HepG2 (cell line): ENCODE measurements around the gene HSF4. TPM values are rescaled to one million over a fixed set of nuclear protein-coding genes. Genes with fewer than 3 reads are reported as not detected.

Experiments
- HHEX ChIP-seq: IDR thresholded peaks from 2 replicates; pipeline ENCODE4 v1.6.1; 2016; ENCODE audit warnings: control low read depth
- HOXA3 ChIP-seq: sonication (generic); formaldehyde crosslinking; IDR thresholded peaks from 2 replicates; pipeline ENCODE4 v1.5.0; 2020; ENCODE audit warnings: missing genetic modification reagents
- MEF2D ChIP-seq: sonication (generic); formaldehyde crosslinking; IDR thresholded peaks from 2 replicates; pipeline ENCODE4 v1.5.1; 2020; ENCODE audit warnings: mild to moderate bottlenecking, missing genetic modification reagents
- MXD4 ChIP-seq: IDR thresholded peaks from 2 replicates; pipeline ENCODE4 v1.6.1; 2016; ENCODE audit warnings: mild to moderate bottlenecking, missing biosample characterization, missing genetic modification reagents
- NCOA2 ChIP-seq: sonication (generic); formaldehyde crosslinking; IDR thresholded peaks from 2 replicates; pipeline ENCODE4 v1.8.0; 2022; ENCODE audit warnings: inconsistent platforms
- NCOR1 ChIP-seq: fragments of 200-600 bp; sonication (generic); IDR thresholded peaks from 2 replicates; pipeline ENCODE4 v1.7.0; 2017; ENCODE audit warnings: antibody characterized with exemption, low read length, borderline replicate concordance
- PBX2 ChIP-seq: IDR thresholded peaks from 2 replicates; pipeline ENCODE4 v1.6.1; 2016; ENCODE audit warnings: control low read depth
- PCBP1 ChIP-seq: fragments of 200-400 bp; formaldehyde crosslinking; IDR thresholded peaks from 2 replicates; pipeline ENCODE4 v1.6.1; 2017; ENCODE audit warnings: mild to moderate bottlenecking, low read depth, low read length, borderline replicate concordance
- PHF8 ChIP-seq: sonication (generic); formaldehyde crosslinking; IDR thresholded peaks from 2 replicates; pipeline ENCODE4 v1.5.0; 2020; ENCODE audit warnings: missing genetic modification reagents
- RBAK ChIP-seq: sonication (generic); formaldehyde crosslinking; IDR thresholded peaks from 2 replicates; pipeline ENCODE4 v1.5.1; 2020; ENCODE audit warnings: mild to moderate bottlenecking, missing genetic modification reagents
- RCOR2 ChIP-seq: IDR thresholded peaks from 2 replicates; pipeline ENCODE4 v1.6.1; 2016; ENCODE audit warnings: missing biosample characterization, missing genetic modification reagents
- REPIN1 ChIP-seq: sonication (generic); formaldehyde crosslinking; IDR thresholded peaks from 2 replicates; pipeline ENCODE4 v1.8.0; 2022; ENCODE audit warnings: missing genetic modification reagents, low read depth, mild to moderate bottlenecking, borderline replicate concordance
- SP140L ChIP-seq: sonication (generic); formaldehyde crosslinking; IDR thresholded peaks from 2 replicates; pipeline ENCODE4 v1.4.0; 2020; ENCODE audit warnings: missing genetic modification reagents, borderline replicate concordance
- SYNCRIP ChIP-seq: fragments of 200-400 bp; formaldehyde crosslinking; IDR thresholded peaks from 2 replicates; pipeline ENCODE4 v1.6.1; 2018; ENCODE audit warnings: mild to moderate bottlenecking, low read depth, low read length; ENCODE audit not compliant: insufficient read depth
- TBX2 ChIP-seq: sonication (generic); formaldehyde crosslinking; IDR thresholded peaks from 2 replicates; pipeline ENCODE4 v1.5.0; 2020; ENCODE audit warnings: missing genetic modification reagents, mild to moderate bottlenecking, borderline replicate concordance
- TEAD2 ChIP-seq: sonication (generic); formaldehyde crosslinking; IDR thresholded peaks from 2 replicates; pipeline ENCODE4 v1.9.0; 2021; ENCODE audit warnings: missing genetic modification reagents
- TGIF2 ChIP-seq: IDR thresholded peaks from 2 replicates; pipeline ENCODE4 v1.6.1; 2016; ENCODE audit warnings: control low read depth, missing compliant biosample characterization
- ZBTB49 ChIP-seq: sonication (generic); formaldehyde crosslinking; IDR thresholded peaks from 2 replicates; pipeline ENCODE4 v1.4.0; 2020; ENCODE audit warnings: missing genetic modification reagents, borderline replicate concordance
- ZNF674 ChIP-seq: sonication (generic); formaldehyde crosslinking; IDR thresholded peaks from 2 replicates; pipeline ENCODE4 v1.5.0; 2020; ENCODE audit warnings: low read depth, mild to moderate bottlenecking, missing genetic modification reagents
- ZNF720 ChIP-seq: sonication (generic); formaldehyde crosslinking; IDR thresholded peaks from 2 replicates; pipeline ENCODE4 v1.4.0; 2020; ENCODE audit warnings: missing genetic modification reagents
- polyA plus RNA-seq, 8 experiments: library from polyadenylated mRNA; depleted of rRNA in 3 of 8; stranded (reverse) in 7 of 8; unstranded in 1 of 8; fragments of >200 nt; fragmentation: Illumina TruSeq in 4 of 8; extraction: Trizol in 4 of 8; gene quantifications; 2 replicates each; pipeline versions ENCODE4 v1.2.1 to v1.2.3, GENCODE V29; 2011 to 2016; ENCODE audit warnings: low read depth in 4 of 8, missing spikeins in 1 of 8, mixed read lengths in 1 of 8; ENCODE audit not compliant: insufficient read depth in 1 of 8
- total RNA-seq, 5 experiments: library from RNA; depleted of rRNA; stranded (reverse); fragments of >200 nt; fragmentation: Illumina TruSeq; extraction: Trizol; gene quantifications; 2 replicates each; pipeline ENCODE4 v1.2.3, GENCODE V29; 2016; ENCODE audit warnings: low read depth in 1 of 5
- TF ChIP-seq, protein P1 (sequence below): IDR thresholded peaks from 2 replicates; pipeline ENCODE4 v1.6.1; 2016; ENCODE audit warnings: mild to moderate bottlenecking, missing biosample characterization, missing genetic modification reagents
- TF ChIP-seq, protein P2 (sequence below): sonication (generic); formaldehyde crosslinking; IDR thresholded peaks from 2 replicates; pipeline ENCODE4 v1.4.0; 2020; ENCODE audit warnings: missing genetic modification reagents
- TF ChIP-seq, protein P3 (sequence below): sonication (generic); formaldehyde crosslinking; IDR thresholded peaks from 2 replicates; pipeline ENCODE4 v1.8.1; 2023; ENCODE audit warnings: missing genetic modification reagents, inconsistent platforms, borderline replicate concordance
- TF ChIP-seq, protein P4 (sequence below), 2 experiments: fragments of 450-650 bp in 1 of 2; sonication (generic) in 1 of 2; formaldehyde crosslinking; IDR thresholded peaks; 2 replicates each; pipeline versions ENCODE4 v1.5.0 to v1.8.0; 2020 to 2022; ENCODE audit warnings: mild to moderate bottlenecking in 1 of 2, missing genetic modification reagents in 1 of 2

The HSF4 gene
- total and polyA plus RNA-seq, 2 of the 13 experiments (the other 11 are each of a cell fraction or from before 2014, with no cell fraction given): 3.5 to 16.9 TPM

DNA sequence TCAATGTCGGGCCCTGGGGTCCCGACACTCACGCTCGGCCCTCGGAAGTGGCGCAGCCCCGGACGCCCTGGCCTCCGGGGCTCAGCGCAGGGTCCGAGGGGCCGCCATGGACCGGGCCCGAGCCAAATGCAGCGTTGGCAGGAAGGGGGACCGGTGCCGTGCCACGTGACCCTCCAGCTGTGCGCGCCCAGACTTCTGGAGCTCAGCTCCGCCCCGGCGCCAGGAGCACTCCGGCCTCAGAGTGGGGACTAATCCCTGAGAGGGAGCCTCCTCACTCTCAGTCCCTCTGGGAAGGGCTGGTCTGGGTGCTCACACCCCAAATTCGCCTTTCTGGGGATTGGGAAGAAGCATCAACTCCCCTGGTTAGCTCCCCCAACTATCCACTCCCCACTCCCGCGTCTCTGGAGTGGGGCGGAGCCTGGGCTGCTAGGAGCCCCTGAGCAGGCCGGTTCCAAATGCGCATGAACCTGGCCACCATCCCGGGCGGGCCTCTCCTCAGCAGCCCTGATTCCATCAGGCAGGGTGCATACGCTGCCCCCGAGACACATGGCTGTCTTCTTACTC lies 13.6 kb upstream of the HSF4 start, which contains the start of gene B3GNT9 (continued):
- TF ChIP-seq ZNF674 (CRISPR knock-in tag) (no peak), NCOR1 (no peak), HHEX (CRISPR knock-in tag) (no peak), PCBP1 (no peak), SYNCRIP (no peak), TGIF2 (peak; percentile 41; the same call in 1 of the 2 replicates), SP140L (no peak), TEAD2 (CRISPR knock-in tag) (no peak), PBX2 (no peak), MXD4 (peak; percentile 66; the same call in 1 of the 2 replicates), ZNF720 (CRISPR knock-in tag) (no peak), ZBTB49 (no peak), REPIN1 (CRISPR knock-in tag) (peak; percentile 37; the same call in 1 of the 2 replicates), PHF8 (CRISPR knock-in tag) (peak; percentile 86), HOXA3 (CRISPR knock-in tag) (0 out of 2 replicates have a peak, but pooled peaks have one; percentile 6), RCOR2 (CRISPR knock-in tag) (no peak; the same call in 1 of the 2 replicates), RBAK (CRISPR knock-in tag) (no peak), TBX2 (CRISPR knock-in tag) (peak; percentile 68), NCOA2 (CRISPR knock-in tag) (no peak), MEF2D (CRISPR knock-in tag) (no peak)
- TF ChIP-seq, protein P1, sequence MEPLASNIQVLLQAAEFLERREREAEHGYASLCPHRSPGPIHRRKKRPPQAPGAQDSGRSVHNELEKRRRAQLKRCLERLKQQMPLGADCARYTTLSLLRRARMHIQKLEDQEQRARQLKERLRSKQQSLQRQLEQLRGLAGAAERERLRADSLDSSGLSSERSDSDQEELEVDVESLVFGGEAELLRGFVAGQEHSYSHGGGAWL (CRISPR knock-in tag): 0 out of 2 replicates have a peak, but pooled peaks have one; percentile 41
- TF ChIP-seq, protein P2, sequence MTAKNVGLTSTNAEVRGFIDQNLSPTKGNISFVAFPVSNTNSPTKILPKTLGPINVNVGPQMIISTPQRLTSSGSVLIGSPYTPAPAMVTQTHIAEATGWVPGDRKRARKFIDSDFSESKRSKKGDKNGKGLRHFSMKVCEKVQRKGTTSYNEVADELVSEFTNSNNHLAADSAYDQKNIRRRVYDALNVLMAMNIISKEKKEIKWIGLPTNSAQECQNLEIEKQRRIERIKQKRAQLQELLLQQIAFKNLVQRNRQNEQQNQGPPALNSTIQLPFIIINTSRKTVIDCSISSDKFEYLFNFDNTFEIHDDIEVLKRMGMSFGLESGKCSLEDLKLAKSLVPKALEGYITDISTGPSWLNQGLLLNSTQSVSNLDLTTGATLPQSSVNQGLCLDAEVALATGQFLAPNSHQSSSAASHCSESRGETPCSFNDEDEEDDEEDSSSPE (CRISPR knock-in tag): peak; percentile 66
- TF ChIP-seq, protein P3, sequence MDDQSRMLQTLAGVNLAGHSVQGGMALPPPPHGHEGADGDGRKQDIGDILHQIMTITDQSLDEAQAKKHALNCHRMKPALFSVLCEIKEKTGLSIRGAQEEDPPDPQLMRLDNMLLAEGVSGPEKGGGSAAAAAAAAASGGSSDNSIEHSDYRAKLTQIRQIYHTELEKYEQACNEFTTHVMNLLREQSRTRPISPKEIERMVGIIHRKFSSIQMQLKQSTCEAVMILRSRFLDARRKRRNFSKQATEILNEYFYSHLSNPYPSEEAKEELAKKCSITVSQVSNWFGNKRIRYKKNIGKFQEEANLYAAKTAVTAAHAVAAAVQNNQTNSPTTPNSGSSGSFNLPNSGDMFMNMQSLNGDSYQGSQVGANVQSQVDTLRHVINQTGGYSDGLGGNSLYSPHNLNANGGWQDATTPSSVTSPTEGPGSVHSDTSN (CRISPR knock-in tag): no peak
- TF ChIP-seq, protein P4, sequence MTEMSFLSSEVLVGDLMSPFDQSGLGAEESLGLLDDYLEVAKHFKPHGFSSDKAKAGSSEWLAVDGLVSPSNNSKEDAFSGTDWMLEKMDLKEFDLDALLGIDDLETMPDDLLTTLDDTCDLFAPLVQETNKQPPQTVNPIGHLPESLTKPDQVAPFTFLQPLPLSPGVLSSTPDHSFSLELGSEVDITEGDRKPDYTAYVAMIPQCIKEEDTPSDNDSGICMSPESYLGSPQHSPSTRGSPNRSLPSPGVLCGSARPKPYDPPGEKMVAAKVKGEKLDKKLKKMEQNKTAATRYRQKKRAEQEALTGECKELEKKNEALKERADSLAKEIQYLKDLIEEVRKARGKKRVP (CRISPR knock-in tag; IDR thresholded peaks at IDR 0.05): 0 out of 4 replicates have a peak, but pooled peaks of 1 of the 2 experiments have one; percentile 17
